ENCODE data around the gene UNC5CL. TPM values are rescaled to one million over a fixed set of nuclear protein-coding genes. Genes with fewer than 3 reads are reported as not detected.

UNC5CL gene, protein sequence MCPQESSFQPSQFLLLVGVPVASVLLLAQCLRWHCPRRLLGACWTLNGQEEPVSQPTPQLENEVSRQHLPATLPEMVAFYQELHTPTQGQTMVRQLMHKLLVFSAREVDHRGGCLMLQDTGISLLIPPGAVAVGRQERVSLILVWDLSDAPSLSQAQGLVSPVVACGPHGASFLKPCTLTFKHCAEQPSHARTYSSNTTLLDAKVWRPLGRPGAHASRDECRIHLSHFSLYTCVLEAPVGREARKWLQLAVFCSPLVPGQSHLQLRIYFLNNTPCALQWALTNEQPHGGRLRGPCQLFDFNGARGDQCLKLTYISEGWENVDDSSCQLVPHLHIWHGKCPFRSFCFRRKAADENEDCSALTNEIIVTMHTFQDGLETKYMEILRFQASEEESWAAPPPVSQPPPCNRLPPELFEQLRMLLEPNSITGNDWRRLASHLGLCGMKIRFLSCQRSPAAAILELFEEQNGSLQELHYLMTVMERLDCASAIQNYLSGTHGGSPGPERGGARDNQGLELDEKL
- total RNA-seq = 1.7 and 2.2 TPM in 2 replicates

DNA sequence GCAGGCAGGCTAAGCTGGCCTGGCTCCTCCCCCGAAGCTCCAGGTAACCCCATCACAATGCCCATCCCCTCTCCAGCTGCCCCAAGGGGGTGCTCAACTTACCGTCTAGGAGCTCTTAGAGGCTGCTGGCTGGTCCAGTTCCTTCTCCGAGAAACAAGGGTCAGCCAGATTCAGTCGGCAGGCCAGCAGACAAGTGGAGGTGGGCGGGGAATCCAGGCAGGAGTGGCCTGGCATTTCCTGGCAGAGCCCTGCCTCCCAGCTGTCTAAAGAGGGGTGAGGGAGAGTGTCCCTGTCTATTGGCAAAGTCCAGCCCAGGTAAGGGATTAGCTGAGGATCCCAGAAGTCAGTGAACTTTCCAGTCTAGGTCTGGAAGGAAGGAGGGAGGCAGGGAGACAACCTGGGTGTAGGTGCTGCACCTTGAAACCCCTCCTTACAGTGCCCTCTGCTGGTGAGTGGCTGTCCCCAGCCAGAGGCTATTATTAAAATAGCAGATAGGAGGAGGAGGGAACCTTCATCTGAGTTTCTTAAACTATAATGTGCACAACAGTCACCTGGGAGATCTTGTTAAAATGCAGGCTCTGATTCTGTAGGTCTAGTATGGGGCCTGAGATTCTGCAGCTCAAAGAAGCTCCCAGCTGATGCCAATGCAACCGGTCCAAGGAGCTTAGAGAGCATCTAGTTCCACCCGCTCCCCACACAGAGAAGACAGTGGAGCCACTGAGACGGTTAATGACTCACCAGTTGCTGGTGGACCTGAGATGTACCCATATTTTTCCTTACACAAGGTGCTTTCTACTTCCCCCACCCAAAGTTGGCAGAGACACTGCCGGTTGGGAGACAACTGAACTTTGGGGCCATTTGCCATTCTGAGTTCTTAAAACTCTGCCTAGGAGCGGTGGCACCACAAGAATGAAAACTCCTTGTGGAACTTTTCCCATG lies at the start of gene UNC5CL:
TSS of gene UNC5CL (minus strand) at position 162 of the 939 bp plus-strand sequence. CDS start 4,147 bp downstream, outside the sequence.
- H3K4me1 Mint-ChIP-seq = no peaks in the 10 kb centered on the region
- no peak within 1 kb of the TSS for H3K27ac Mint-ChIP-seq
- ATAC-seq (ENCODE audit: low read depth) = peak; percentile 50
- no peaks in the 10 kb centered on the region for H3K9me3 Mint-ChIP-seq
- H3K4me3 Mint-ChIP-seq = no peak within 1 kb of the TSS
- peaks cover 1% of the 10 kb centered on the region for H3K36me3 Mint-ChIP-seq (ENCODE audit: low read depth)
- TF ChIP-seq, protein P1, sequence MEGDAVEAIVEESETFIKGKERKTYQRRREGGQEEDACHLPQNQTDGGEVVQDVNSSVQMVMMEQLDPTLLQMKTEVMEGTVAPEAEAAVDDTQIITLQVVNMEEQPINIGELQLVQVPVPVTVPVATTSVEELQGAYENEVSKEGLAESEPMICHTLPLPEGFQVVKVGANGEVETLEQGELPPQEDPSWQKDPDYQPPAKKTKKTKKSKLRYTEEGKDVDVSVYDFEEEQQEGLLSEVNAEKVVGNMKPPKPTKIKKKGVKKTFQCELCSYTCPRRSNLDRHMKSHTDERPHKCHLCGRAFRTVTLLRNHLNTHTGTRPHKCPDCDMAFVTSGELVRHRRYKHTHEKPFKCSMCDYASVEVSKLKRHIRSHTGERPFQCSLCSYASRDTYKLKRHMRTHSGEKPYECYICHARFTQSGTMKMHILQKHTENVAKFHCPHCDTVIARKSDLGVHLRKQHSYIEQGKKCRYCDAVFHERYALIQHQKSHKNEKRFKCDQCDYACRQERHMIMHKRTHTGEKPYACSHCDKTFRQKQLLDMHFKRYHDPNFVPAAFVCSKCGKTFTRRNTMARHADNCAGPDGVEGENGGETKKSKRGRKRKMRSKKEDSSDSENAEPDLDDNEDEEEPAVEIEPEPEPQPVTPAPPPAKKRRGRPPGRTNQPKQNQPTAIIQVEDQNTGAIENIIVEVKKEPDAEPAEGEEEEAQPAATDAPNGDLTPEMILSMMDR (IDR thresholded peaks at IDR 0.05) = no peak
- no peak for DNase-seq
- ChIA-PET POLR2A (no interaction called here), CTCF (interaction anchor here (1.4 to 2.3 kb wide), 4 partner anchors 11 to 1677 kb away, joined by 4 to 20 read pairs (median 5); no protein-coding TSS in a partner anchor)
- intact Hi-C loops (cut with micrococcal nuclease) = no loop called here
- no peaks in the 10 kb centered on the region for H3K27me3 Mint-ChIP-seq

DNA sequence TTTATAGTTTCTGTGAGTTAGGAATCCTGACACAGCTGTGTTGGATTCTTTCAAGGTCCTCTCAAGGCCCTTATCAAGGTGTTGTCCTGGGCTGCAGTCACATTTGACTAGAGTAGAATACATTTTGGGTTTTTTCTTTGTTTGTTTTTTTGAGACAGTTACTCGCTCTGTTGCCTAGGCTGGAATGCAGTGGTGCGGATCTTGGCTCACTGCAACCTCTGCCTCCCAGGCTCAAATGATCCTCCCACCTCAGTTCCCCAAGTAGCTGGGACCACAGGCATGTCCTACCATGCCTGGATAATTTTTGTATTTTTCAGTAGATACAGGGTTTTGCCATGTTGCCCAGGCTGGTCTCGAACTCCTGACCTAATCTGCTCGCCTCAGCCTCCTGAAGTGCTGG lies 49.4 kb upstream of the UNC5CL start:
- TF ChIP-seq, protein P1 (IDR thresholded peaks at IDR 0.05) = no peak

DNA sequence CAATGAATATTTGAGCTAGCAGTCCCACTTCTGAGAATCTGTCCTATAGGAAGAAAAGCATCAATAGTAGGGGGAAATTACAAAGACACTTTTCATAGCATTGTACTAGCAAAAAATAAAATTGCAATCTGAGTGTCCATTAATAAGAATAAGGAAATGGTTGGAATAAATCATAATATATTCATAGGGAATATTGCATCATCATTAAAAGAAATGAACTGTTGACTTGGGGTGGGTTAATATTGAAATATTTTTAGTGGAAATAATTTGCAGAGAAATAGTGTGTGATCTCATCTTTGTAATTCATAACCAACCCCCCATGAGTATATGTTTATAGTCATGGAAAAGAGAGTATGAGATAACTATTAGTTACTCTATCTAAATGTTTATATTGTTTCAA lies 46.2 kb upstream of the UNC5CL start:
- DNase-seq (no peak), ATAC-seq (ENCODE audit: low read depth) (no peak)
- intact Hi-C loops (cut with micrococcal nuclease) = no loop called here
- Mint-ChIP-seq H3K9me3 (no peaks in the 10 kb centered on the region), H3K36me3 (ENCODE audit: low read depth) (peaks cover 87% of the 10 kb centered on the region), H3K4me1 (peaks cover 17% of the 10 kb centered on the region), H3K27me3 (no peaks in the 10 kb centered on the region), H3K4me3 (no peak overlapping the region), H3K27ac (no peak overlapping the region)
- CTCF ChIA-PET = interaction anchor here (0.7 kb wide), 1 partner anchor 16 kb away, joined by 3 read pairs; no protein-coding TSS in a partner anchor
- TF ChIP-seq, protein P1 (IDR thresholded peaks at IDR 0.05) = no peak
- POLR2A ChIA-PET = no interaction called here

More for the DNA sequence above, 49.4 kb upstream of the UNC5CL start:
- Mint-ChIP-seq H3K4me3 (no peak overlapping the region), H3K36me3 (ENCODE audit: low read depth) (peaks cover 85% of the 10 kb centered on the region), H3K9me3 (no peaks in the 10 kb centered on the region), H3K4me1 (no peaks in the 10 kb centered on the region), H3K27ac (no peak overlapping the region), H3K27me3 (no peaks in the 10 kb centered on the region)
- DNase-seq (no peak), ATAC-seq (ENCODE audit: low read depth) (no peak)
- ChIA-PET CTCF (interaction anchor here (0.7 kb wide), 1 partner anchor 9 kb away, joined by 3 read pairs; no protein-coding TSS in a partner anchor), POLR2A (no interaction called here)
- intact Hi-C loops (cut with micrococcal nuclease) = no loop called here

DNA sequence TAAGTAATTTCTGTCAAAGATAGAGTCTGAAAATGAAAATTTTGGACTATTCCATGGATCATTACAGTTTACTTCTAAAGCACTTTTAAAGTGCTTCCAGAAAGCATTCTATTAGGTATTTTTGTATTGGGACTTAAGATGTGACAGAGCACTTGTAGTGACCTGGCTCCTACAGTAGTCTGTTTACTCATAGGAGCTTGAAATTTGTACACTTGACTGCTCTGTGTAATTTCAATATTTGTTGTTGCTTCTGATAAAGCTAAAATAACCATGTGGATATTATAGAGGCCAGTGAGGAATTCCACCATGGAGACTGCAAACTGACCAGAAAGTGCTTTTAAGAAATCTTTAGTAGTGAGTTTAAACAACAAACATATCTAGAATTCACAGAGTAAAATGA lies 44.1 kb upstream of the UNC5CL start:
- no peaks in the 10 kb centered on the region for H3K27me3 Mint-ChIP-seq
- no peak for ATAC-seq (ENCODE audit: low read depth)
- DNase-seq = no peak
- TF ChIP-seq, protein P1 (IDR thresholded peaks at IDR 0.05) = no peak
- no peak overlapping the region for H3K27ac Mint-ChIP-seq
- POLR2A ChIA-PET = no interaction called here
- CTCF ChIA-PET = interaction anchor here (1.5 kb wide), 1 partner anchor 99 kb away, joined by 3 read pairs; no protein-coding TSS in a partner anchor
- intact Hi-C loops (cut with micrococcal nuclease) = no loop called here
- H3K36me3 Mint-ChIP-seq (ENCODE audit: low read depth) = peaks cover 86% of the 10 kb centered on the region
- no peaks in the 10 kb centered on the region for H3K9me3 Mint-ChIP-seq
- H3K4me1 Mint-ChIP-seq = peaks cover 32% of the 10 kb centered on the region
- H3K4me3 Mint-ChIP-seq = no peak overlapping the region

Measured in activated B cell treated with CpG ODN at 0.5 μM for 24 hours (primary cell).